SH-SY5Y (cell line): ENCODE data around the gene NOL6.

Experiments
- GATA2 ChIP-seq: IDR thresholded peaks from 2 replicates; pipeline ENCODE4 v1.6.1; 2011; ENCODE audit warnings: mild to moderate bottlenecking, low read depth, low read length
- GATA3 ChIP-seq: IDR thresholded peaks from 2 replicates; pipeline ENCODE4 v1.6.1; 2011; ENCODE audit warnings: low read depth, mild to moderate bottlenecking, low read length, moderate library complexity

GRCh38 chr9:33468215-33468730 lies 5.5 kb downstream of the NOL6 start:
- TF ChIP-seq GATA2 (no peak), GATA3 (no peak)
